GM23338 (cell line): ENCODE data around the gene LPA. TPM values are rescaled to one million over a fixed set of nuclear protein-coding genes. Genes with fewer than 3 reads are reported as not detected.

Source experiments
- CREB1 ChIP-seq: fragments of 250-450 bp; sonication (Bioruptor Pico); IDR thresholded peaks from 2 replicates; pipeline ENCODE4 v1.5.0; 2020; ENCODE audit warnings: low read depth, mild to moderate bottlenecking, moderate library complexity
- EZH2 ChIP-seq: fragments of 200-600 bp; sonication (generic); IDR thresholded peaks from one replicate; pipeline ENCODE4 v1.8.0; 2017; ENCODE audit warnings: antibody characterized with exemption, mild to moderate bottlenecking, low read depth; ENCODE audit not compliant: unreplicated experiment
- REST ChIP-seq: IDR thresholded peaks from one replicate; pipeline ENCODE4 v1.6.1; 2018; ENCODE audit warnings: antibody characterized with exemption; ENCODE audit not compliant: unreplicated experiment
- ZNF462 ChIP-seq: fragments of 250-450 bp; sonication (Bioruptor Pico); IDR thresholded peaks from 2 replicates; pipeline ENCODE4 v1.5.0; 2020; ENCODE audit warnings: mild to moderate bottlenecking, moderate library complexity
- polyA plus RNA-seq: library from polyadenylated mRNA; unstranded; fragments of >200 nt; fragmentation: Nextera tagmentation; extraction: Ambion mirVana; gene quantifications from 2 replicates; pipeline ENCODE4 v1.2.1, GENCODE V29; 2016
- total RNA-seq: library from RNA; depleted of rRNA; stranded (reverse); fragments of >200 nt; shearing (Covaris generic); gene quantifications from 2 replicates; pipeline ENCODE4 v1.2.3, GENCODE V29; 2014

The LPA gene
- total and polyA plus RNA-seq, 2 experiments from 2014 or later, result 0.17 TPM; not detected in 1

GRCh38 chr6:160520043-160520904 is 143.8 kb downstream of the LPA start (continued):
- TF ChIP-seq REST, result no peak
- TF ChIP-seq CREB1 (CRISPR knock-in tag), result peak; percentile 78
- no peak for TF ChIP-seq ZNF462
- no peak for TF ChIP-seq EZH2
